ENCODE measurements around the gene DGKG.

GRCh38 chr3:186283651-186284348 is 78.2 kb downstream of the DGKG start:
- no peak for TF ChIP-seq ZSCAN29 (IDR thresholded peaks at IDR 0.05)
- TF ChIP-seq KDM1A (IDR thresholded peaks at IDR 0.05; ENCODE audit: borderline replicate concordance), result no peak
- TF ChIP-seq SUZ12 (IDR thresholded peaks at IDR 0.05; ENCODE audit: unreplicated experiment), result no peak
- no peak for TF ChIP-seq NFYB (IDR thresholded peaks at IDR 0.05; ENCODE audit: insufficient read depth, low read depth, low read length)
- no peak for TF ChIP-seq CTCF (IDR thresholded peaks at IDR 0.05 in 2 of 3, conservative IDR thresholded peaks at IDR 0.05 in 1 of 3; ENCODE audit: control insufficient read depth in 2 of 3, extremely low read depth in 1 of 3, insufficient read depth in 1 of 3, low read depth in 3 of 3, low read length in 3 of 3)
- no peak for TF ChIP-seq YY1 (IDR thresholded peaks at IDR 0.05; ENCODE audit: low read depth, low read length)
- TF ChIP-seq TCF12 (IDR thresholded peaks at IDR 0.05; ENCODE audit: low read depth, low read length), result no peak
- TF ChIP-seq POLR2A (IDR thresholded peaks at IDR 0.05; ENCODE audit: low read depth, low read length), result no peak
- TF ChIP-seq ZNF274 (IDR thresholded peaks at IDR 0.05; ENCODE audit: insufficient read depth, insufficient read length), result no peak
- TF ChIP-seq EZH2 (IDR thresholded peaks at IDR 0.05; ENCODE audit: borderline replicate concordance, control insufficient read depth, low read depth, low read length), result no peak
- TF ChIP-seq MAX (IDR thresholded peaks at IDR 0.05; ENCODE audit: low read depth, low read length), result no peak
- no peak for TF ChIP-seq TAF1 (IDR thresholded peaks at IDR 0.05; ENCODE audit: borderline replicate concordance, low read depth, low read length)
- no peak for TF ChIP-seq RAD21 (IDR thresholded peaks at IDR 0.05; ENCODE audit: insufficient read depth, low read depth, low read length)
- TF ChIP-seq NRF1 (conservative IDR thresholded peaks at IDR 0.05; ENCODE audit: low read depth, low read length), result no peak
